HepG2 (cell line): ENCODE data around the gene ESPNL. TPM values are rescaled to one million over a fixed set of nuclear protein-coding genes. Genes with fewer than 3 reads are reported as not detected.

Source experiments
- ELF1 ChIP-seq: sonication (generic); formaldehyde crosslinking; IDR thresholded peaks from 2 replicates; pipeline ENCODE4 v1.4.0; 2020; ENCODE audit warnings: missing genetic modification reagents
- GFI1 ChIP-seq: sonication (generic); formaldehyde crosslinking; IDR thresholded peaks from 2 replicates; pipeline ENCODE4 v1.5.0; 2020; ENCODE audit warnings: missing genetic modification reagents, mild to moderate bottlenecking, borderline replicate concordance
- HNF4A ChIP-seq: sonication (generic); formaldehyde crosslinking; IDR thresholded peaks from 2 replicates; pipeline ENCODE4 v1.4.0; 2020; ENCODE audit warnings: missing genetic modification reagents
- JDP2 ChIP-seq: sonication (generic); formaldehyde crosslinking; IDR thresholded peaks from 2 replicates; pipeline ENCODE4 v1.8.1; 2022; ENCODE audit warnings: missing genetic modification reagents, borderline replicate concordance
- MTF2 ChIP-seq: sonication (generic); formaldehyde crosslinking; IDR thresholded peaks from 2 replicates; pipeline ENCODE4 v1.5.0; 2020; ENCODE audit warnings: missing genetic modification reagents, borderline replicate concordance
- PHF20 ChIP-seq: sonication (generic); formaldehyde crosslinking; IDR thresholded peaks from 2 replicates; pipeline ENCODE4 v1.5.0; 2020; ENCODE audit warnings: mild to moderate bottlenecking, missing genetic modification reagents
- PLRG1 ChIP-seq: fragments of 450-650 bp; conservative IDR thresholded peaks from 2 replicates; pipeline ENCODE4 v1.6.1; 2016
- PRMT3 ChIP-seq: sonication (generic); formaldehyde crosslinking; IDR thresholded peaks from 2 replicates; pipeline ENCODE4 v1.8.1; 2022; ENCODE audit warnings: low read depth, mild to moderate bottlenecking, moderate library complexity, missing genetic modification reagents, borderline replicate concordance
- RAD21 ChIP-seq: fragments of 450-650 bp; formaldehyde crosslinking; IDR thresholded peaks from 2 replicates; pipeline ENCODE4 v1.5.0; 2020; ENCODE audit warnings: mild to moderate bottlenecking
- RAD51 ChIP-seq: fragments of 450-650 bp; IDR thresholded peaks from 2 replicates; pipeline ENCODE4 v1.6.1; 2016; ENCODE audit warnings: borderline replicate concordance
- SP1 ChIP-seq, 2 experiments: fragments of 450-650 bp in 1 of 2; sonication (generic) in 1 of 2; formaldehyde crosslinking in 1 of 2; IDR thresholded peaks; 2 replicates each; pipeline versions ENCODE4 v1.4.0 to v1.6.1; 2016 to 2020; ENCODE audit warnings: missing genetic modification reagents in 1 of 2
- TGIF2 ChIP-seq: IDR thresholded peaks from 2 replicates; pipeline ENCODE4 v1.6.1; 2016; ENCODE audit warnings: control low read depth, missing compliant biosample characterization
- XBP1 ChIP-seq: sonication (generic); formaldehyde crosslinking; IDR thresholded peaks from 2 replicates; pipeline ENCODE4 v1.5.0; 2020; ENCODE audit warnings: missing genetic modification reagents
- ZBTB42 ChIP-seq: sonication (generic); formaldehyde crosslinking; IDR thresholded peaks from 2 replicates; pipeline ENCODE4 v1.5.0; 2020; ENCODE audit warnings: mild to moderate bottlenecking, missing genetic modification reagents
- ZNF432 ChIP-seq: sonication (generic); formaldehyde crosslinking; IDR thresholded peaks from 2 replicates; pipeline ENCODE4 v1.5.0; 2020; ENCODE audit warnings: missing genetic modification reagents, mild to moderate bottlenecking, borderline replicate concordance
- ZNF772 ChIP-seq: sonication (generic); formaldehyde crosslinking; IDR thresholded peaks from 2 replicates; pipeline ENCODE4 v1.5.0; 2020; ENCODE audit warnings: mild to moderate bottlenecking, missing genetic modification reagents
- ZNF839 ChIP-seq: sonication (generic); formaldehyde crosslinking; IDR thresholded peaks from 2 replicates; pipeline ENCODE4 v1.4.0; 2020; ENCODE audit warnings: missing genetic modification reagents, mild to moderate bottlenecking, borderline replicate concordance
- polyA plus RNA-seq, 8 experiments: library from polyadenylated mRNA; depleted of rRNA in 3 of 8; stranded (reverse) in 7 of 8; unstranded in 1 of 8; fragments of >200 nt; fragmentation: Illumina TruSeq in 4 of 8; extraction: Trizol in 4 of 8; gene quantifications; 2 replicates each; pipeline versions ENCODE4 v1.2.1 to v1.2.3, GENCODE V29; 2011 to 2016; ENCODE audit warnings: low read depth in 4 of 8, missing spikeins in 1 of 8, mixed read lengths in 1 of 8; ENCODE audit not compliant: insufficient read depth in 1 of 8
- total RNA-seq, 5 experiments: library from RNA; depleted of rRNA; stranded (reverse); fragments of >200 nt; fragmentation: Illumina TruSeq; extraction: Trizol; gene quantifications; 2 replicates each; pipeline ENCODE4 v1.2.3, GENCODE V29; 2016; ENCODE audit warnings: low read depth in 1 of 5
- TF ChIP-seq, protein P1 (sequence below): sonication (generic); formaldehyde crosslinking; IDR thresholded peaks from 2 replicates; pipeline ENCODE4 v1.4.0; 2020; ENCODE audit warnings: missing genetic modification reagents
- TF ChIP-seq, protein P2 (sequence below): sonication (generic); formaldehyde crosslinking; conservative IDR thresholded peaks from 2 replicates; pipeline ENCODE4 v1.4.0; 2020; ENCODE audit warnings: missing genetic modification reagents
- TF ChIP-seq, protein P3 (sequence below): sonication (generic); formaldehyde crosslinking; IDR thresholded peaks from 2 replicates; pipeline ENCODE4; 2020; ENCODE audit warnings: missing genetic modification reagents, mild to moderate bottlenecking, borderline replicate concordance
- TF ChIP-seq, protein P4 (sequence below): sonication (generic); formaldehyde crosslinking; IDR thresholded peaks from 2 replicates; pipeline ENCODE4 v1.9.0; 2021; ENCODE audit warnings: missing genetic modification reagents, mild to moderate bottlenecking, borderline replicate concordance
- TF ChIP-seq, protein P5 (sequence below): sonication (generic); formaldehyde crosslinking; IDR thresholded peaks from 2 replicates; pipeline ENCODE4 v1.8.1; 2023; ENCODE audit warnings: mild to moderate bottlenecking, missing genetic modification reagents

ESPNL gene
- total and polyA plus RNA-seq, 2 of the 13 experiments (the other 11 are each of a cell fraction or from before 2014, with no cell fraction given), result 0.45 to 0.80 TPM

DNA sequence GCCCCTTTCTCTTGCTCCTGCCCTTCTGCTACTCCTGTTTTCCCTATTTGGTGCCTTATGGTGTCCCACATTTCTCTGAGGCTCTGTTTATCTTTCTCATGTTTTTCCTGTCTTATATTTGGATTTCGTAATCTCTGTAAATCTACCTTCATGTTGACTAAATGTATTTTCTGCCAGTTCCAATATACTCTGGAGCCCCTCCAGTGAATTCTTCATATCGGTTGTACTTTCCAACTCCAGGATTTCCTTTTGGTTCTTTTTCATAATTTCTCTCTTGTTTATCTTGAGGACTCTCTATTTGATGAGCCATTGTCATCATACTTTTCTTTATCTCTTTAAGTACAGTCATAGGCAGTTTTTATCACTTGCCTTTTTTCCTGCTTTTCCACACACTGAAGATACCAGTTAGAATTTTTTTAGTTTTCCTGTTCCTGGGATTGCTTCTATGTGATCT, 20.2 kb upstream of the ESPNL start (continued):
- TF ChIP-seq, protein P1, sequence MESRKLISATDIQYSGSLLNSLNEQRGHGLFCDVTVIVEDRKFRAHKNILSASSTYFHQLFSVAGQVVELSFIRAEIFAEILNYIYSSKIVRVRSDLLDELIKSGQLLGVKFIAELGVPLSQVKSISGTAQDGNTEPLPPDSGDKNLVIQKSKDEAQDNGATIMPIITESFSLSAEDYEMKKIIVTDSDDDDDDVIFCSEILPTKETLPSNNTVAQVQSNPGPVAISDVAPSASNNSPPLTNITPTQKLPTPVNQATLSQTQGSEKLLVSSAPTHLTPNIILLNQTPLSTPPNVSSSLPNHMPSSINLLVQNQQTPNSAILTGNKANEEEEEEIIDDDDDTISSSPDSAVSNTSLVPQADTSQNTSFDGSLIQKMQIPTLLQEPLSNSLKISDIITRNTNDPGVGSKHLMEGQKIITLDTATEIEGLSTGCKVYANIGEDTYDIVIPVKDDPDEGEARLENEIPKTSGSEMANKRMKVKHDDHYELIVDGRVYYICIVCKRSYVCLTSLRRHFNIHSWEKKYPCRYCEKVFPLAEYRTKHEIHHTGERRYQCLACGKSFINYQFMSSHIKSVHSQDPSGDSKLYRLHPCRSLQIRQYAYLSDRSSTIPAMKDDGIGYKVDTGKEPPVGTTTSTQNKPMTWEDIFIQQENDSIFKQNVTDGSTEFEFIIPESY, result no peak
- TF ChIP-seq ZBTB42 (no peak), TGIF2 (CRISPR knock-in tag) (peak; percentile 52), HNF4A (CRISPR knock-in tag) (peak; percentile 68), ZNF432 (CRISPR knock-in tag) (no peak), JDP2 (no peak), PLRG1 (no peak), PRMT3 (CRISPR knock-in tag) (no peak), RAD21 (CRISPR knock-in tag) (no peak; the same call in 1 of the 2 replicates), PHF20 (CRISPR knock-in tag) (no peak), XBP1 (CRISPR knock-in tag) (no peak; the same call in 1 of the 2 replicates), MTF2 (CRISPR knock-in tag) (no peak), ZNF839 (CRISPR knock-in tag) (no peak), ELF1 (peak; percentile 57), ZNF772 (no peak; the same call in 1 of the 2 replicates), RAD51 (no peak), SP1 (IDR thresholded peaks at IDR 0.05) (no peak), SP1 (CRISPR knock-in tag; IDR thresholded peaks at IDR 0.05) (no peak), GFI1 (CRISPR knock-in tag) (peak; percentile 69; the same call in 1 of the 2 replicates)
- TF ChIP-seq, protein P2, sequence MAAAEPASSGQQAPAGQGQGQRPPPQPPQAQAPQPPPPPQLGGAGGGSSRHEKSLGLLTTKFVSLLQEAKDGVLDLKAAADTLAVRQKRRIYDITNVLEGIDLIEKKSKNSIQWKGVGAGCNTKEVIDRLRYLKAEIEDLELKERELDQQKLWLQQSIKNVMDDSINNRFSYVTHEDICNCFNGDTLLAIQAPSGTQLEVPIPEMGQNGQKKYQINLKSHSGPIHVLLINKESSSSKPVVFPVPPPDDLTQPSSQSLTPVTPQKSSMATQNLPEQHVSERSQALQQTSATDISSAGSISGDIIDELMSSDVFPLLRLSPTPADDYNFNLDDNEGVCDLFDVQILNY (CRISPR knock-in tag), result no peak
- TF ChIP-seq, protein P3, sequence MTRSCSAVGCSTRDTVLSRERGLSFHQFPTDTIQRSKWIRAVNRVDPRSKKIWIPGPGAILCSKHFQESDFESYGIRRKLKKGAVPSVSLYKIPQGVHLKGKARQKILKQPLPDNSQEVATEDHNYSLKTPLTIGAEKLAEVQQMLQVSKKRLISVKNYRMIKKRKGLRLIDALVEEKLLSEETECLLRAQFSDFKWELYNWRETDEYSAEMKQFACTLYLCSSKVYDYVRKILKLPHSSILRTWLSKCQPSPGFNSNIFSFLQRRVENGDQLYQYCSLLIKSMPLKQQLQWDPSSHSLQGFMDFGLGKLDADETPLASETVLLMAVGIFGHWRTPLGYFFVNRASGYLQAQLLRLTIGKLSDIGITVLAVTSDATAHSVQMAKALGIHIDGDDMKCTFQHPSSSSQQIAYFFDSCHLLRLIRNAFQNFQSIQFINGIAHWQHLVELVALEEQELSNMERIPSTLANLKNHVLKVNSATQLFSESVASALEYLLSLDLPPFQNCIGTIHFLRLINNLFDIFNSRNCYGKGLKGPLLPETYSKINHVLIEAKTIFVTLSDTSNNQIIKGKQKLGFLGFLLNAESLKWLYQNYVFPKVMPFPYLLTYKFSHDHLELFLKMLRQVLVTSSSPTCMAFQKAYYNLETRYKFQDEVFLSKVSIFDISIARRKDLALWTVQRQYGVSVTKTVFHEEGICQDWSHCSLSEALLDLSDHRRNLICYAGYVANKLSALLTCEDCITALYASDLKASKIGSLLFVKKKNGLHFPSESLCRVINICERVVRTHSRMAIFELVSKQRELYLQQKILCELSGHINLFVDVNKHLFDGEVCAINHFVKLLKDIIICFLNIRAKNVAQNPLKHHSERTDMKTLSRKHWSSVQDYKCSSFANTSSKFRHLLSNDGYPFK (CRISPR knock-in tag), result no peak
- TF ChIP-seq, protein P4, sequence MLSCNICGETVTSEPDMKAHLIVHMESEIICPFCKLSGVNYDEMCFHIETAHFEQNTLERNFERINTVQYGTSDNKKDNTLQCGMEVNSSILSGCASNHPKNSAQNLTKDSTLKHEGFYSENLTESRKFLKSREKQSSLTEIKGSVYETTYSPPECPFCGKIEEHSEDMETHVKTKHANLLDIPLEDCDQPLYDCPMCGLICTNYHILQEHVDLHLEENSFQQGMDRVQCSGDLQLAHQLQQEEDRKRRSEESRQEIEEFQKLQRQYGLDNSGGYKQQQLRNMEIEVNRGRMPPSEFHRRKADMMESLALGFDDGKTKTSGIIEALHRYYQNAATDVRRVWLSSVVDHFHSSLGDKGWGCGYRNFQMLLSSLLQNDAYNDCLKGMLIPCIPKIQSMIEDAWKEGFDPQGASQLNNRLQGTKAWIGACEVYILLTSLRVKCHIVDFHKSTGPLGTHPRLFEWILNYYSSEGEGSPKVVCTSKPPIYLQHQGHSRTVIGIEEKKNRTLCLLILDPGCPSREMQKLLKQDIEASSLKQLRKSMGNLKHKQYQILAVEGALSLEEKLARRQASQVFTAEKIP (CRISPR knock-in tag), result no peak
- TF ChIP-seq, protein P5, sequence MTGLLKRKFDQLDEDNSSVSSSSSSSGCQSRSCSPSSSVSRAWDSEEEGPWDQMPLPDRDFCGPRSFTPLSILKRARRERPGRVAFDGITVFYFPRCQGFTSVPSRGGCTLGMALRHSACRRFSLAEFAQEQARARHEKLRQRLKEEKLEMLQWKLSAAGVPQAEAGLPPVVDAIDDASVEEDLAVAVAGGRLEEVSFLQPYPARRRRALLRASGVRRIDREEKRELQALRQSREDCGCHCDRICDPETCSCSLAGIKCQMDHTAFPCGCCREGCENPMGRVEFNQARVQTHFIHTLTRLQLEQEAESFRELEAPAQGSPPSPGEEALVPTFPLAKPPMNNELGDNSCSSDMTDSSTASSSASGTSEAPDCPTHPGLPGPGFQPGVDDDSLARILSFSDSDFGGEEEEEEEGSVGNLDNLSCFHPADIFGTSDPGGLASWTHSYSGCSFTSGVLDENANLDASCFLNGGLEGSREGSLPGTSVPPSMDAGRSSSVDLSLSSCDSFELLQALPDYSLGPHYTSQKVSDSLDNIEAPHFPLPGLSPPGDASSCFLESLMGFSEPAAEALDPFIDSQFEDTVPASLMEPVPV, result no peak
